Neural progenitor cell (in vitro differentiated cells): ENCODE measurements around the gene MACC1. TPM values are rescaled to one million over a fixed set of nuclear protein-coding genes. Genes with fewer than 3 reads are reported as not detected.

ENCODE experiments used
- DNase-seq: peaks from one replicate; pipeline ENCODE4 v3.0.0-alpha.2; 2016; ENCODE audit warnings: low spot score
- H2AFZ ChIP-seq: fragments of 200-600 bp; sonication (generic); replicated peaks from 2 replicates; pipeline ENCODE4 v1.6.1; 2016; ENCODE audit warnings: antibody characterized with exemption
- H3F3A ChIP-seq: fragments of 200-600 bp; sonication (generic); 2 replicates; pipeline ENCODE4 v1.6.1; 2016; ENCODE audit warnings: antibody characterized with exemption, low read depth
- H3K27ac ChIP-seq: fragments of 200-600 bp; sonication (generic); 2 replicates; pipeline ENCODE4 v1.5.1; 2016; ENCODE audit warnings: mild to moderate bottlenecking
- H3K27me3 ChIP-seq: fragments of 200-600 bp; sonication (generic); 2 replicates; pipeline ENCODE4 v1.6.1; 2016; ENCODE audit warnings: mild to moderate bottlenecking, moderate library complexity
- H3K36me3 ChIP-seq: fragments of 200-600 bp; sonication (generic); 2 replicates; pipeline ENCODE4 v1.5.1; 2016
- H3K4me1 ChIP-seq: fragments of 200-600 bp; sonication (generic); 2 replicates; pipeline ENCODE4 v1.6.1; 2016; ENCODE audit warnings: mixed run types
- H3K4me2 ChIP-seq: fragments of 200-600 bp; sonication (generic); 2 replicates; pipeline ENCODE4 v1.6.1; 2016
- H3K4me3 ChIP-seq: fragments of 200-600 bp; sonication (generic); 2 replicates; pipeline ENCODE4 v1.5.1; 2016
- H3K79me2 ChIP-seq: fragments of 200-600 bp; sonication (generic); 2 replicates; pipeline ENCODE4 v1.6.1; 2016; ENCODE audit warnings: low read depth
- H3K9ac ChIP-seq: fragments of 200-600 bp; sonication (generic); 2 replicates; pipeline ENCODE4 v1.6.1; 2016
- H3K9me3 ChIP-seq: fragments of 200-600 bp; sonication (generic); 2 replicates; pipeline ENCODE4 v1.5.1; 2016; ENCODE audit warnings: low read depth
- H4K20me1 ChIP-seq: fragments of 200-600 bp; sonication (generic); 2 replicates; pipeline ENCODE4 v1.6.1; 2016; ENCODE audit warnings: low read depth
- H3K27ac Mint-ChIP-seq: 3 replicates; pipeline ENCODE4 v1.8.0; 2021; ENCODE audit warnings: mixed read lengths
- H3K27me3 Mint-ChIP-seq: 2 replicates; pipeline ENCODE4 v1.8.0; 2022; ENCODE audit warnings: low read depth, mild to moderate bottlenecking, inconsistent platforms, moderate library complexity, mixed read lengths; ENCODE audit not compliant: insufficient read depth
- H3K36me3 Mint-ChIP-seq: 3 replicates; pipeline ENCODE4 v1.8.0; 2021; ENCODE audit warnings: mixed read lengths
- H3K4me1 Mint-ChIP-seq: 3 replicates; pipeline ENCODE4 v1.8.0; 2021; ENCODE audit warnings: mixed read lengths
- H3K4me3 Mint-ChIP-seq: 3 replicates; pipeline ENCODE4 v1.8.0; 2021; ENCODE audit warnings: mild to moderate bottlenecking, moderate library complexity, mixed read lengths
- H3K9me3 Mint-ChIP-seq: 3 replicates; pipeline ENCODE4 v1.8.0; 2020; ENCODE audit warnings: mixed read lengths
- EZH2 ChIP-seq: fragments of 200-600 bp; sonication (generic); IDR thresholded peaks from 2 replicates; pipeline ENCODE4 v1.6.1; 2017; ENCODE audit warnings: antibody characterized with exemption, mild to moderate bottlenecking, moderate library complexity
- EZH2phosphoT487 ChIP-seq: fragments of 200-600 bp; sonication (generic); IDR thresholded peaks from 2 replicates; pipeline ENCODE4 v1.6.1; 2017; ENCODE audit warnings: antibody characterized with exemption
- total RNA-seq: library from RNA; depleted of rRNA; stranded (reverse); fragments of >200 nt; gene quantifications from 2 replicates; pipeline ENCODE4 v1.2.3, GENCODE V29; 2015; ENCODE audit warnings: low replicate concordance
- TF ChIP-seq, protein P1 (sequence below): fragments of 200-600 bp; sonication (generic); IDR thresholded peaks from 2 replicates; pipeline ENCODE4 v1.5.1; 2017; ENCODE audit warnings: antibody characterized with exemption, mild to moderate bottlenecking

Gene MACC1
- total RNA-seq, 1 donor from 2014 or later, result 7.2 TPM

DNA sequence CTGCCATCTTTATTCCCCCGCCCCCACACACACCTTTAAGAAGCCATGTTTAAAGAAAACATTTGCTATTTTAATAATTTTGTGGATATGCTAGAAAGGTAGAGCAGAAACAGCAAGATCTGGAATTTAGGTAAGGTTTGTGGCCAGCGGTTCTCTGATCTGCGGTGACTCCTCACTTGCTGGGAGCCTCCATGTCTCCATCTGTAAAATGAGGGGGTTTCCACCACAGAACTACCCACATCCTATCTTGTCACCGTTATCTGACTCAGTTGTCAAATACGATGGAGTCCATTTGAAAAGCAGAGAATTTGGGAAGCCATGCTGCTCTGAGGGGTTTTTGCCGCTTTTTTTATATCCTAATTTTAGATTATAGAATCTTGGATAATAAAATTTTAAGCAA lies 23.3 kb downstream of the MACC1 start:
- no peak overlapping the region for H3K4me3 ChIP-seq
- no peaks in the 10 kb centered on the region for H3K4me1 ChIP-seq
- Mint-ChIP-seq H3K27ac (no peak overlapping the region), H3K36me3 (peaks cover 2% of the 10 kb centered on the region), H3K27me3 (peaks cover 3% of the 10 kb centered on the region), H3K9me3 (peaks cover 9% of the 10 kb centered on the region), H3K4me3 (no peak overlapping the region), H3K4me1 (peaks cover 16% of the 10 kb centered on the region)
- no peaks in the 10 kb centered on the region for H3K9me3 ChIP-seq
- no peaks in the 10 kb centered on the region for H4K20me1 ChIP-seq
- no peak overlapping the region for H3K4me2 ChIP-seq
- DNase-seq, result no peak
- no peaks in the 10 kb centered on the region for H3K79me2 ChIP-seq
- H3K9ac ChIP-seq, result no peak overlapping the region
- no peaks in the 10 kb centered on the region for H3K36me3 ChIP-seq
- H3K27me3 ChIP-seq, result no peaks in the 10 kb centered on the region
- no peaks in the 10 kb centered on the region for H3F3A ChIP-seq
- no peak overlapping the region for H2AFZ ChIP-seq
- no peak for TF ChIP-seq EZH2phosphoT487
- TF ChIP-seq EZH2, result no peak
- TF ChIP-seq, protein P1, sequence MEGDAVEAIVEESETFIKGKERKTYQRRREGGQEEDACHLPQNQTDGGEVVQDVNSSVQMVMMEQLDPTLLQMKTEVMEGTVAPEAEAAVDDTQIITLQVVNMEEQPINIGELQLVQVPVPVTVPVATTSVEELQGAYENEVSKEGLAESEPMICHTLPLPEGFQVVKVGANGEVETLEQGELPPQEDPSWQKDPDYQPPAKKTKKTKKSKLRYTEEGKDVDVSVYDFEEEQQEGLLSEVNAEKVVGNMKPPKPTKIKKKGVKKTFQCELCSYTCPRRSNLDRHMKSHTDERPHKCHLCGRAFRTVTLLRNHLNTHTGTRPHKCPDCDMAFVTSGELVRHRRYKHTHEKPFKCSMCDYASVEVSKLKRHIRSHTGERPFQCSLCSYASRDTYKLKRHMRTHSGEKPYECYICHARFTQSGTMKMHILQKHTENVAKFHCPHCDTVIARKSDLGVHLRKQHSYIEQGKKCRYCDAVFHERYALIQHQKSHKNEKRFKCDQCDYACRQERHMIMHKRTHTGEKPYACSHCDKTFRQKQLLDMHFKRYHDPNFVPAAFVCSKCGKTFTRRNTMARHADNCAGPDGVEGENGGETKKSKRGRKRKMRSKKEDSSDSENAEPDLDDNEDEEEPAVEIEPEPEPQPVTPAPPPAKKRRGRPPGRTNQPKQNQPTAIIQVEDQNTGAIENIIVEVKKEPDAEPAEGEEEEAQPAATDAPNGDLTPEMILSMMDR, result no peak
- no peak overlapping the region for H3K27ac ChIP-seq

DNA sequence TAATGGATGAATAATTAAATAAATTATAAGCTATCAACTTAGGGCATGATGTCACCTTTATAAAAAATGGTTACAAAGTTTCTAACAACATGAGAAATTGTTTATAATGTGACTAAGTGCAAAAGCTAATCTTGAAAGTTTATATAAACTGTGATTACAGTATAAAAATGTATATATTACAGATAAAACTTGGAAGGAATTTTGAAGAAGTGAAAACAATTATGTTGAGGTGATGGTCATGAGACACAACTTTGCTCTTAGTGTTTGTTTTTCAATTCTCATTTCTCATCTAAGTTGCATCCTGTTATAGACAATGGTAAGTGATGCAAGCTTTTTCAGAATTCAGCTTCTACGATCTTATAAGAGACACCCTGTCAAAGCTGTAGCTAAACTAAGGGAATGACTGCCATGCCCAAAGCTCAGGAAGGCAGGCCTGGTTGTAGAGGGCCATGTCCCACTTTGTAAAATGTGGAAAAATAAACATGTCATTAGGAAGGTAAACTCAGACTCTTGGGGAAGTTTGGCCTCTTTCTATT lies 23.9 kb downstream of the MACC1 start:
- no peaks in the 10 kb centered on the region for H3K27me3 ChIP-seq
- no peaks in the 10 kb centered on the region for H3K4me1 ChIP-seq
- Mint-ChIP-seq H3K27me3 (peaks cover 3% of the 10 kb centered on the region), H3K4me1 (peaks cover 16% of the 10 kb centered on the region), H3K36me3 (peaks cover 2% of the 10 kb centered on the region), H3K9me3 (peaks cover 11% of the 10 kb centered on the region), H3K4me3 (no peak overlapping the region), H3K27ac (no peak overlapping the region)
- H3K9ac ChIP-seq, result no peak overlapping the region
- H4K20me1 ChIP-seq, result no peaks in the 10 kb centered on the region
- no peaks in the 10 kb centered on the region for H3K36me3 ChIP-seq
- H3K9me3 ChIP-seq, result no peaks in the 10 kb centered on the region
- H3K79me2 ChIP-seq, result no peaks in the 10 kb centered on the region
- H3K27ac ChIP-seq, result no peak overlapping the region
- no peak for DNase-seq
- no peak for TF ChIP-seq EZH2
- TF ChIP-seq, protein P1, result no peak
- no peak for TF ChIP-seq EZH2phosphoT487
- H2AFZ ChIP-seq, result no peak overlapping the region
- no peak overlapping the region for H3K4me3 ChIP-seq
- no peak overlapping the region for H3K4me2 ChIP-seq
- H3F3A ChIP-seq, result no peaks in the 10 kb centered on the region

DNA sequence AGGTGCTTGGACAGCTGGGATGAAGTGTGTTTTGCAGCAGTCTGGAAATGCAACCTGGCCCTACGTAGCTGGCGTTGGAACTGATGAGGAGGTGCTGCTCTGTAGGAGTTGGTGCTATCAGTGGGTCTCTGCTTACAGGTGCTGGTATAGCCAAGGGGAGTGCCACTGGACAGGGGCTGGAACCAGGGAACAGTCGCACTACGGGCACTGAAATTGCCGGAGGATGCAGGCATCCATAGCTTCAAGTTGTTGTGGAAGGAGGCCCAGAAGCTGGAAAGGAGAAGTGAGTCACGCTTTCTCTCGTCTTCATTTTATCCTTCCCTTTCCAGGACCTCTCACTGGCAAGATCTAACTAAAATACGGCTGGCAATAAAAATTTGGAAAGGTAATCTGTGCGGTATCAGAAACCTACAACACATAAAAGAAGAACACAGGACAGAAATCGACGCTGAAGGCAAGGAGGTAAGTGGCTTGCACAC lies 25.8 kb downstream of the MACC1 start:
- Histone ChIP-seq H3F3A (no peaks in the 10 kb centered on the region), H3K27me3 (no peaks in the 10 kb centered on the region), H3K4me2 (no peak overlapping the region), H3K9ac (no peak overlapping the region), H3K9me3 (no peaks in the 10 kb centered on the region), H3K4me3 (no peak overlapping the region), H3K27ac (no peak overlapping the region), H3K36me3 (no peaks in the 10 kb centered on the region), H4K20me1 (no peaks in the 10 kb centered on the region), H2AFZ (no peak overlapping the region), H3K4me1 (no peaks in the 10 kb centered on the region), H3K79me2 (no peaks in the 10 kb centered on the region)
- DNase-seq, result no peak
- Mint-ChIP-seq H3K4me3 (no peak overlapping the region), H3K27ac (no peak overlapping the region), H3K4me1 (peaks cover 10% of the 10 kb centered on the region), H3K27me3 (peaks cover 3% of the 10 kb centered on the region), H3K36me3 (peaks cover 2% of the 10 kb centered on the region), H3K9me3 (peaks cover 11% of the 10 kb centered on the region)
- TF ChIP-seq EZH2phosphoT487, result no peak
- TF ChIP-seq, protein P1, result no peak
- TF ChIP-seq EZH2, result no peak
